Measurements from ENCODE around the gene FCMR.

- TF ChIP-seq, protein P1, sequence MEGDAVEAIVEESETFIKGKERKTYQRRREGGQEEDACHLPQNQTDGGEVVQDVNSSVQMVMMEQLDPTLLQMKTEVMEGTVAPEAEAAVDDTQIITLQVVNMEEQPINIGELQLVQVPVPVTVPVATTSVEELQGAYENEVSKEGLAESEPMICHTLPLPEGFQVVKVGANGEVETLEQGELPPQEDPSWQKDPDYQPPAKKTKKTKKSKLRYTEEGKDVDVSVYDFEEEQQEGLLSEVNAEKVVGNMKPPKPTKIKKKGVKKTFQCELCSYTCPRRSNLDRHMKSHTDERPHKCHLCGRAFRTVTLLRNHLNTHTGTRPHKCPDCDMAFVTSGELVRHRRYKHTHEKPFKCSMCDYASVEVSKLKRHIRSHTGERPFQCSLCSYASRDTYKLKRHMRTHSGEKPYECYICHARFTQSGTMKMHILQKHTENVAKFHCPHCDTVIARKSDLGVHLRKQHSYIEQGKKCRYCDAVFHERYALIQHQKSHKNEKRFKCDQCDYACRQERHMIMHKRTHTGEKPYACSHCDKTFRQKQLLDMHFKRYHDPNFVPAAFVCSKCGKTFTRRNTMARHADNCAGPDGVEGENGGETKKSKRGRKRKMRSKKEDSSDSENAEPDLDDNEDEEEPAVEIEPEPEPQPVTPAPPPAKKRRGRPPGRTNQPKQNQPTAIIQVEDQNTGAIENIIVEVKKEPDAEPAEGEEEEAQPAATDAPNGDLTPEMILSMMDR (IDR thresholded peaks at IDR 0.05), result no peak
- no peak for TF ChIP-seq POLR2A (IDR thresholded peaks at IDR 0.05)
Measured at GRCh38 chr1:206931709-206932108, 10.0 kb upstream of the FCMR start.

All from thyroid gland (tissue), 4 donors.